HG03135 (cell line): ENCODE data around the gene APCDD1L.
"Not testable (repeated sequence)": the region's sequence is repeated elsewhere in the genome, so short reads cannot be mapped to it uniquely, and the experiment has no call there.

Experiments used
- ATAC-seq: cut with Tn5 transposase; IDR thresholded peaks from one replicate; pipeline ENCODE4 v1.9.1; 2021; ENCODE audit warnings: mild to moderate bottlenecking, moderate library complexity; ENCODE audit not compliant: unreplicated experiment

The APCDD1L gene

DNA sequence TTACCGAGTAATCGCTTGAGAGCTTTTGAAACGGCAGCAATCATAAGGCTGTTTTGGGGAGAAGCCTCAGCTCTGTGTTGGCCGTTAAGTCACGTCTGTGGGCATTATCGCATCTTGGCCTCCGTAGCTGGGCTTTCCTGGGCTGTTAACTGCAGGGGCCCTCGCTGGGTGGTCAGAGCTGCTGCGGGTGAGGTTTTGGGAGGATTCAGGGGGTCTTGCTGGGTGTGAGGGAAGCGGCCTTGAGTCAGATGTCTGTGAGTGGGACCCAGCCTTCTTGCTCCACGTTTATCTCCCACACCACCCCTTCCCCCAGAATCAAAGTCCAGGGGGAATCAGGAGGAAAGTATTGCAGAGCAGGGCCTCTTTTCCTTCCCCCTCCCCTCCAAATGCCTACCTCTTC is 3.2 kb upstream of the APCDD1L start:
- ATAC-seq = no peak

DNA sequence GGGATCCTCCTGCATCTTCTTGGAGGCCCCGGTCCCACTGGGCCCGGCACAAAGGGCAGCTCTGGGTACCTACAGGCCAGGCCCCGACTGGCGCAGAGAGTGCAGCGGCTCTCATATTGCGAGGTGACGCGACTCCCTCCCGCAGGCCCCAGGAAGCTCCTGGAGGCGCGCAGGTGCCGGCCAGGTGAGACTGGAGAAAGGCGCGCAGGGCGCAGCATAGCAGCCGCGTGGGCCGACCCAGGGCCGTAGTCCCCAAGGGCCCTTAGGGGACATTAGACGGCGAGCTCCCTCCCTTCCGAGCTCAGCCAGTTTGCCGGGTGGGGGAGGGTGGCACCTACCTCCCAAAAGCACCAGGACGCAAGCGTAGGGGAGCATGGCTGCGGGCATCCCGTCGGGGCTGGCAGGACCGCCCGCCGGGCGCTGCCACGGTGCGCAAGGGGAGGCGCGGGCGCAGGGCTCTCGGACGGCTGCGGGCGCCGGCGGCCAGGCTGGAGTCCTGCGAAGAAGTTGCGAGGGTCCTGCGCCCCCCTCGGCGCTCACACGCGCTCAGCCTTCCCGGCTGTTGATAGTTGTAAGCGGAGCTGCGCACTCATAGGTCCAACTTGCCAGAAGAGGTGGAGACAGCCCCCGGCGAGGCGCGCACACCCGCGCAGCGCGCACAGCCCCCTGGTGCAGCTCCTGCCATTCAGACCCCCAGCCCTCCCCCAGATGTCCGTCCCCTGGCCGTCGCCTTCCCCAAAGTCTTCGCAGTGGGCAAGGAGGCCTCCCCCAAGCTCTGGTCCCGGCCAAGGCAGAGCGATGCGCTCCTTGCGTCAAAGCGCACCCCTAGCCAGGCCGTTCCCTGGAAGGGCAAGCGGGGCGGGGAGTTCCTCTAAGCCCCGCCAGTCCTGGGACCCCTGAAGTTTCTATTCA is 622 bp downstream of the APCDD1L start:
- no peak for ATAC-seq

DNA sequence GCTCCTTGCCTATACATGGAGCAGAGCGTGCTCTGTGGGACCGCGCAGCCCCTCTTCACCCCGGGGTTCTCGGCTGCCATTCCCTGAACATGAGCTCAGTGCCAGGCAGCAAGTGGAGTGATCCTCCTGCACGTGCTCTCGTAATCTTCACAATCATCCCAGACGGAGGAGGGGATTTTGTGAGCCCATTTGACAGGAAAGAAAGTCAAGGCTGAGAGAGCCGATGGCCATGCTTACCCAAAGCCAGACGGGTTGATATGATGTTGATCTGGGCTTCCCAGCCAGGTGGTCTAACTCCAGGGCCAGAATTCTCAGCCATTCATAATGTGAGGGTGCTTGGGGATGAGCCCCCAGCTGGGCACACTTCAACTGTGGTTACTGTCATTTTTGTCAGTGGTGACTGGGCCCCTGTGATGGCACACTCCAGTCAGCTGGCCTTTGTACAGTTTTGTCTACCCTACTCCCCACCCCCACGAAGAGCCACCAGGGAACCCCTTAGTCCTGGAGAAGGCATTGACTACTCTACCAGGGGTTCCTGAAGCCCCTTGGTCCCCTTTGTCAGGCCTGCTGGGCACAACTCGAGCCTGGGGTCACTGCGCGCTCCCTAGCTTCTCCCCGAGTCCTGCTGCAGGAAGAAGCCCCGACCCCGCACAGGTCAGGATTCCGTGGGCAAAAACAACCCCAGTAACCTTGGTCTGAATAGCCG is 1.5 kb downstream of the APCDD1L start:
- no peak for ATAC-seq

DNA sequence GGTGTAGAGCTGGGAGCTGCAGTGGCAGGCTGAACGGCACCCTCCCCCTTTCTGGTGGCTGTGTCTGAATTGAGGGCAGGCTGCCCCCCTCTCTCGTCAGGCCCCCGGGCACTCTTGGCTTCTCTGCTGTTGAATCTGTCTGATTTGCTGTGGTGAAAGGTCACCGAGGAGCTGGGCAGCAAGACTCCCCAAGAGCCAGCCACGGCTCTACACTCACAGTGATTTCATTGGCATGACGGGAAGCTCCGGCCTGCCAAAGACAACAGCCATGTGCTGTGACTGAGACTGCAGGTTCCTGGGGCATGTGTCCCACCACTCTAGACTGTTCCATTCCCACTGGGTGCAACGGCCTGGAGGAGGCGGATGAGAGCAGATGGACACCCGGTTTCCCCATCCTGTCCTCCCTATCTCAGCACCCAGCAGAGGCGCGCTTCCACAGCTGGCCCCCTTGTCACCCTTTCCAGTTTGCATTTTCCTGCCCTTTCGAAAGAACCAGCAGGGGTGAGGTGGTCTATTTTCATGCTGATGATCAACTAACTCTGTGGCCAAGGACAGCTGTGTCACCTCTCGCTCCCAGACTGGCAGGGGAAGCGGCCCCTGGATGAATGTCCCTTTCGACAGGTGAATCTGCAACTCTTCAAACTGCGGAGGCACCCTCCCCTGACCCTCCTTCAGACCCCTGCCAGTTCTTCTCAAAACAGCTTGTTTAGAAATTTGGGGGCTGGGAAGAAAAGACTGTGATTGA is 2.2 kb downstream of the APCDD1L start:
- ATAC-seq = no peak

DNA sequence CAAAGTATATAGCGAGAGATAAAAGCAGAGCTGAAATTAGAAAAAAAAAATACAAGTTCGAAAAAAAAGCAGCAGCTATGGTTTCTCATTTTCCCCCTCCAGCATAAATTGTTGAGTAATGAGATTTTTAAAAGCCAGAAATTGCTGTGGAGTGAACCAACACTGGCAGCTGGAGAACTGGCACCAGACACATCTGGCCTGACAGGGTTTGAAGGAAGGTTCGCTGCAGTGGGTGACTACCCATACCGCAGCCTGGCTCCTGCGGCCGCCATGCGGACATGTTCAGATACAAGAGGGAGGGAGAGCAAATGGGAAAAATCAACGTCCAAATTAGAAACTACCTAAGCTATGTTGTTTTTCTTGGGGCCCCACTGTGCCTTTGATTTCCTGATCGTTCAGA is 3.3 kb downstream of the APCDD1L start:
- no peak for ATAC-seq

DNA sequence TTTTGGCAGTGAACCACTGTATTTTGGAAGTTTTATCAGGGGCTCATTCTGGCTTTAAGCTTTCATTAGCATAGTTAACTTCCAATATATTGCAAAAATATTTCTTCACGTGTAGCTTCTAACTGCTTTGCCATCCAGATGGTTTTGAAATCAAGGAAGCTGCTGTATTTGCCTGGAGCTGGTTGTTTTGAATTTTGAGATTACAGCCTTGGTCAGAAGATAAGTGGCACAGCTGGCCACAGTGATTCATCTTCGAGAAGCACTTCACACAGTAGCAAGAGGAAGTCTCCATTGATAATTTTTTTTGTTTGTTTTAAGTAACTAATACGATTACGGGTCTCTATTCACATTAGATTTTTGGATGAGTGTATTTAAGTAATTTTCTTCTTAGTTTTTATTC is 3.8 kb downstream of the APCDD1L start:
- ATAC-seq = no peak

DNA sequence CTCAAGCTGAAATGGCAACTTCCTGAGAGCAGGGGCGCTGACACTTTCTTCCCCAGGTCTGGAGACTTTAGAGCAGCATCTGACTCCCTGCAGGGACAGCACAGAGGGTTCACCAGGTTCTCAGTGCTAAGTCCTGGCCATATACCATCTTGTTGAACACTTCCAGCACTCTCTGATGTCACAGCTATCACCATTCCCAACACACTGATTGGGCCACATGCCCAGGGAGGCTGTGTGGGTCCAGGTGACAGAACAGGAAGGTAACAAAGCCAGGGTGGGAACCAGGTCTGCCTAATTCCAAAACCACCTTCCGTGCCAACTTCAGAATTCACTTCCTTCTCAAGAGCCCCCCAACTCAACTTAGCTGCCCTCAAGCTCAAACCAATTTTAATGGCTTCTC is 4.3 kb downstream of the APCDD1L start:
- ATAC-seq = no peak

DNA sequence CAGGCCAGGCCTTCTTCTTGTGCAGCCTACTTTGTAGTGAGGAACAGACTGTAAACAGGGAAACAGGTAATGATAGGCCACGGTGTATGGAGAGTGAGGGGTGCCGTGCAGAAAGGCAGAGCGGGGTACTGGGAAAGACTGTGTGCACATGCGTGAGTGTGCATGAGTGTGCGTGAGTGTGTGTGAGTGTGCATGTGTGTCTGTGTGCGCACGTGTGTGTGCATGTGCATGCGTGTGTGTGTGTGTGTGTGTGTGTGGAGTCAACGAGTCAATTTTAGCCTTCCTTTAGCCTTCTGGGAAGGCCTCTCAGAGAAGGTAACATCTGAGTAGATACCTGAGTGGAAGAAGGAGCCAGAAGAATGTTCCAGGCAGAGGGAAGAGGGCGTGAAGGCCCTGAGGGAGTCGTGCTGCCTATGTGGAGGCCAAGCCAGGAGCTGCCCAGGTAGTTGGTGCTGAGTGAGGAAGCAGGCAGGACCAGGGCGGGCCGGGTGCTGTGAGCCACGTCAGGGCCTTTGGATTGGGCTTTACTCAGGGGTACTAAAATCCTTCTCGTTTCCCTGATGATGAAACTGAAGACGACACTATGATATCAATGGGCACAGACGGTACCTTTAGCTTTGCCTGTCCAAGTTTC is 6.3 kb downstream of the APCDD1L start:
- ATAC-seq = no peak

DNA sequence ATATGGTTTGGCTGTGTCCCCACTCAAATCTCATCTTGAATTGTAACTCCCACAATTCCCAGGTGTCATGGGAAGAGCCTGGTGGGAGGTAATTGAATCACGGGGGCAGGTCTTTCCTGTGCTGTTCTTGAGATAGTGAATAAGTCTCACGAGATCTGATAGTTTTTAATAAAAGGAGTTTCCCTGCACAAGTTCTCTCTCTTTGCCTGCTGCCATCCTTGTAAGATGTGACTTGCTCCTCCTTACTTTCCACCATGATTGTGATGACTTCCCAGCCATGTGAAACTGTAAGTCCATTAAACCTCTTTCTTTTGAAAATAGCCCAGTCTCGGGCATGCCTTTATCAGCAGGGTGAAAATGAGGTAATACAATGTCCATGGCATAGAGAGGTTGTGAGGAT is 8.2 kb downstream of the APCDD1L start:
- not testable (repeated sequence) for ATAC-seq

DNA sequence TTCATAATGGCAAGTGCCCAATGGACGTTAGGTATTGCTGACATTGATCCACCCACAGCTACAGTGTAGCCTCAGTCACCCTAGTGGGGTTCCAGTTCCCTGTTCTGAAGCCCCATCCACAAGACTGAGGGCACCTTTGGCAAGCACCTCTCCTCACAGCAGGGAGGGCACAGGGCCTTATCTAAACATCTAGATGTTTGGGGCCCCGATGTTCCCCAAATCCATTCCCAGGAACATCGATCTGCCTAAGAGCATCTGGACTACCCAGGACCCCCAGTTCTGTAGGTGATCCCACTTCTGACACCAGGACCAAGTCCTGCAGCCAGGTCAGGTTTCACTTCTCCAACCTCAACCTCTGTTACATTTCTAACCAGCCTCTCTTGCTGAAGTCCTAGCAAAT is 10.6 kb downstream of the APCDD1L start:
- no peak for ATAC-seq

DNA sequence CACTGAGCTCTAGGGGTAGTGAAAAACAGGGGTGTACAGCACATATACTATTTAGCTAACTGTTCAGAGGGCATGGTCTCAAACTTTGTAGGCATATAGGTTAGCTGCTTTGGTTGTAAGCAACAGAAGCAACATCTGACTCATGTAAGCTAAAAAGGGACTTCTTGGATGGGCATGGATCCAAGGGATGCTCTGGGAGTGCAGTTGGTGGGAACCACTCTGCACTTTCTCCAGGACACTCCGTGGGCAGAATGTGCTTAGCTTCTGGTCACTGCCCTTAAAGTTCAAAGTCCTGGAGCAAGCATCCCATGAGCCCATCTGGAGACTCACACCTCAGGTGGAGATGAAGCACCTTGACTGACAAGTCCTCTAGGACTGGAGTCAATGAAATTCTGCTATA is 11.5 kb downstream of the APCDD1L start:
- no peak for ATAC-seq

DNA sequence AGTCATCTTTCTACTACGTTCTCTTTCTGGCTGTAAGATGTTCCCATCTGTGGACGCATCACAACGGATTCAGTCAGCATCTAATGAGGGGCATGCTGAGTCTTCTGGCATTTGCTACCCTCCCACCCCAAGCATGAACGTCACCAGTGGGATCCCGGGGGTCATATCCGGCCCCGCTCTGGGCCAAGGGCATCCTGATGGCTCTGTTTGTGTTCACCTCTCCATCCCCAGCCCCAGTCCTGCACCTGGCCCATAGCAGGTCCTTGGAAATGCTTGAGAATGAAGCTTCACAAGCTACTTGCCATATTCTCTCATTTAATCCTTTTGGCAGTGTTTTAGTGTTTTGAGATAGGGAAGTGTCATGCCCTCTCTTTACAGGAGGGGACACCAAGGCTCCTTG is 14.9 kb downstream of the APCDD1L start:
- ATAC-seq = no peak

DNA sequence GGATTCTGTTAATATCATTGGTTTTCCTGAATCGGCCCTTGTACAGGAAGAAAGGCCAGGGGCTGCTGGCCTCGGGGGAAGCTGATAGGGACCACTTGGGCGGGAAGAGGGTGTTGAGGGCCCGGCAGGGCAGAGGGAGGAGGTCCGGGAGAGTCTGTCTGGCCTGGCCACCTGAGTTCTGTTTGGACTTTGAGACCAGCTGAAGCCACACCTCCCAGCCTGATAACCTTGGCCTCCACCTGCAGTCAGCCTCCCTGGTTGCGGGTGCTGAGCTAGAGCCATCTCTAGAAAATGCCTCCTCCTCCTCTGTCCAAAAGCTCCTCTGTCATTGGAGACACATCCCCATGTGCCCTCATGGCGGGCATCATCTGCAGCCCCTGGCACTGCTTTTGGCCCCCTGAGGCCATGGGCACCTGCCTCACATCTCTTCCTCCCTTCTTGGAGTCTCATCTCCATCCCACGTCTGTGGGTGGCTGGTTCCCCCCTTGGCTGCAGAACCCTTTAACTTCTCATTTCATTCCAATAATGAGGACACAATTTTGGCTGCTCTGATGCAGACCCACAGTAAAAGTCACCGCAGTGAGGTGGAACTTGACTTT is 16.6 kb downstream of the APCDD1L start:
- no peak for ATAC-seq

DNA sequence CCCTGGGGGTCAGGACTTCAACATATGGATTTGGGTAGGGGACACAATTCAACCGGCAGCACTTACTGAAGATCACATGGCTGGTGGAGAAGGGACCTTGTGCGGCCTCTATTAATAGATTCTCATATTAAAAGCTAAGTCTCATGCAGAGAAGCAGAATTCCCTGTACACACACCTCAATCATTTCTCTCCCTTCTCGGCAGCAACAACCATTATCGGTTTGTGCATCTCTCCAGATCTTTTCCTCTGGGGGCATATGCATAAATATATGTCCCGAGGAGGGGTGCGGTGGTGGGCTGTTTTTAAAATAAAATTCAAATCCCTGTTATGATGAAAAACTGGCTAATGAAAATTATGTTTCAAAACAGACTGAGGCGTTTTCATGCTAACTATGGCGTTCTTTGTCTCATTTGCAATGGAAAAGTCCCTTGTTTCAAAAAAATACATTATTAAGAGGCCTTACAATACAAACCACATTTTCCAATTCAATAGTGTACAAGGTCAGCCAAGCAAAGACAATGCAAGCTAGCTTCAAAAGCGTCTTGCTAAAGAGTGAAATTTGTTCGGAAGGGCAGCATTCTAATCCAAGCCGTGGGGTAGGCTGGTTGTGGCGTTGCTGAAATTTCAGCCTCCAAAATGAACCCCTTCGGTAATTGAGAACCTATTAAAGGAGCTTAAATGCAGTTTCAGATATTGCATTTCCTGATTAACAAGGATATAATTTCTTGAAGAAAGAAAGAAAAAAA is 17.3 kb downstream of the APCDD1L start:
- ATAC-seq = no peak

DNA sequence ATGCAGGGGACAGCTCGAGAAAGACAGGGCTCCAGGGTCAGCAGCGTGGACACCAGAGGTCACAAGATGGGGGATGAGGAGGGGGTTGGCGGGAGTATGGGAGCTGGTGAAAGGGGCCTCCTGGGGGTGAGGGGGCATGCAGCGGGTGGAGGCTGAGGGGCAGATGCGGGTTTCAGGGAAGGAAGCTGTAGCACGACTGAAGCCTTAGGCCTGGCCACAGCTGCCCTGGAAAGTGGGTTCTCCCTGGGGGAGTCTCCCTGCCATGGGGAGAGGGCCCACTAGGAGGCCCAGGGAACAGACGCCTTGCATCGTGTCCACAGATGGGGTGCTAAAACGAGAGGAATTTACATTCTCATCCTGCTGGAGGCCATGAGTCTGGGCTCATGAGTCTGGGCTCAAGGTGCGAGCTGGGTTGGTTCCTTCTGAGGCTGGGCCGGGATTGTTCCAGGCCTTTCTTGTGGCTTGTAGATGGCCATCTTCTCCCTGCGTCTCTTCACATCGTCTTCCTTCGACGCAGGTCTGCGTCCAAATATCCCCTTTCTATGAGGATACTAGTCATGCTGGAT is 18.0 kb downstream of the APCDD1L start:
- no peak for ATAC-seq

DNA sequence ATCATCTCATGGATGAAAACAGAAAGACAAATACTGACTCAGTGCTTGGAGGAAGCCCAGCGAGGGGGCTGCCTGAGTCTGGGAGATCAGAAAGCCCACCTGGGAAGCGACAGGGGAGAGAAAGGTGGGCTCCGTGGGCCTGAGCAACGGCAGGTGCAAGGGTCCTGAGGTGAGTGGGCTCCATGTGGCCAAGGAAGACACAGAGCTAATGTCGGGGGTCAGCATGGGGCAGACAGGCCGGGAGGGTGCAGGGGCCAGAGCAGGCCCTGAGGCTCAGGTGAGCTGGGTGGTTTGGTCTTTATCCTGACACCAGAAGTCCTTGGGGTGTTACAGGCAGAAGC is 18.8 kb downstream of the APCDD1L start:
- ATAC-seq = no peak

DNA sequence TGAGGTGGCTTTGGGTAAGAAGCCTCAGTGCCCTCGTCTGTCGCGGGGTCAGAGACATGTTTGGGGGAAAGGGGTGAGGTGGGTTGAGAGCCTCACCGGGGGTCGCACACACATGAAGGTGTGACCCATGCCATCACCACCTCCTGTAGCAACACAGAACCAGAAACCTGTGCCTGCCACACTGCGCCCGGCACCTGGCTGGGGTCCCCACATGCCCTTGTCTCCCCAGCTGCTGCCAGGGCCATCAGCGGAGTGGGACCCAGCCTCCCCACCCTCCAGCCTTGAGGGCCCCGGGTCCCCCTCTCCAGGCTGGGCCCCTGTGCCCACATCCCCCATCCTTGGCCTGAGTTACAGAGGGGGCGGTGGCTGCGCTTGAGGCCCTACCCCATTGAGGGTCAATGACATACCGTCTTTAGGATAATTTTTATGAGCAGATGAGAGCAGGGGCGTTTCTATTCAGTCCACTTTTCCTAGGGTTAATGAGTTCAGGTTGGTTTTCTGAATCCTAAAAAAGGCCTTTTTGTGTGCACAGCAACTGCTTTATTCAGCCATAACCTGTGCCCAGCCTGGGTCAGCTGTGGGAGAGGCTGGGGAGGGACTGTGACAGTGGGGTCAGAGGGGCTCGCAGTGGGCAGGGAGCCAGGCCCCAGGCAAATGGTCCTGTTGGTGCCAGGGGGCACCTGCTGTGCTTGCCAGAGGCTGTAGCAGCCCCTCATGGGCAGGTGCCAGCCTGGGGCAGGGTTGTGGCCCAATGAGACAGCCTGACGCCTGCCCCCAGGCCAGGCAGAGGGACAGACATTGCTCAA is 19.4 kb downstream of the APCDD1L start:
- no peak for ATAC-seq

DNA sequence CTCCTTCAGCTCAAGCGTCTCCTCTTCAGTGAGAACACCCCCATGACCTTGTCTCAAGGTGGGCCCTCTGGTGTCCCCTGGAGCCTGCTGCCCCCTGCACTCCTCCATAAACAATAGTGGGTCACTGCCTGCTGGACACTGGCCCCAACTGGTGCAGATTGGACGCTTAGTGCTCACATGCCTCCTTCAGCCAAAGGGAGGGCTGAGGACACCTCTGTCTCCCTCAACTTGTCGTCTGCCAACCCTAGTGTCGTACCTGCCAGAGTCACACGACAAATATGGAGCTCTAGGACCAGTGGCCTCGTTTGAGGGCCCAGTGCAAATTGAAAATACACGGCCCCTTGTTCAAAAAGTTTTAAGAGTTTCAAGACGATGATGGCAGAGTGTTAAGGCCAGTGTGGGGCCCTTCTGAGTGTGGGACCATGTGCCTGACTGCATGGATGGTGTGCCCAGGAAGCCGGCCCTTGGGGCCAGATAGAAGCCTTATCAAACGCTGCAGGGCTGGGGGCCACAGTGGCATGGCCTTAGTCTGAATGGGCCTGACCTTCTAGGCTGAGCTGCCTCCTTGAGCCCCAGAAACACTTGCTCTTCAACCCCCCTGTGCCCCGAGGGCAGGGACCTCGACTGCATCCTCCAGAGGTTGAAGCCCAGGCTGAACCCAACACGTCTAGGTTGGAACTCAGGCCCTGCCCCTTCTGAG is 20.1 kb downstream of the APCDD1L start:
- ATAC-seq = no peak
